ENCODE measurements around the gene HNRNPH2. TPM values are rescaled to one million over a fixed set of nuclear protein-coding genes. Genes with fewer than 3 reads are reported as not detected.

HNRNPH2 gene
- total RNA-seq, 1 donor from 2014 or later = 68.6 TPM

DNA sequence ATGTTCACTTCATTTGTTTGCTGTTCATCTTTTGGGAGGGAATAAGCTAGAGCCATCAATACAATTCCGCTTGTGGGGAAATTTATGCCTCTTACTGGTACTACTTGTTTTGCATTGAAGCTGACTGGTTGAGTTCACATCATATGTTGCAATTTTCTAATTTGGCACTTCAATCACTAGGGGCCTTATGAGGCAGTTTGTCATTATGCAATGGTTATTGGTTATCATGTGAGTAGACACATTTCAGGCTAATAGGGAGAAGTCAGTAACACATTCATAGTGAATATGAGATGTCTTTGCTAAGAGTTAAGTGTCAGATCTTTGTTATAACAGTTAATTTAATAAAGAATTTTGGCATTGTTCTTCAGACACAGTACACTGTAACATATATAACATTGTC is 12.2 kb upstream of the HNRNPH2 start:
- DNase-seq = no peak

GRCh38 chrX:101397779-101398178 is 10.2 kb upstream of the HNRNPH2 start:
- no peak for DNase-seq

- DNase-seq = no peak
Measured at GRCh38 chrX:101398694-101399093, 9.3 kb upstream of the HNRNPH2 start.

DNA sequence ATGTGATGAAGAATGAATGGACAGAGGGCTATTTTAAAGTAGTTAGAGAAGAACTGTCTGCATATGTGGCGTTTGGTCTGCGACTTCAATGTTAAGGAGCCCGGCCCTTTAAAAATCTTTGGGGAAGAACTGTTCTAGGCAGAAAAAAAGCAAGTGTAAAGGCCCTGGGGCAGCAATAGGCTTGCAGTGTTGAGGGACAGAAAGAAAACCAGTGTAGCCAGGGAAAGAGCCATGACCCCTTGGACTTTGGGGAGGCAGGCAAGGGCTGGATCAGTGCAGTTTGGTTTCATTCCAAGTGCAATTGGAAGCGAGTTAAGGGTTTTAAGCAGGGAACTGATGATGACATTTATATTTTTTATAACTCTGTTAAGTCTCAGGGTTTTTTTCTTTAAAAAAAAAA is 8.2 kb upstream of the HNRNPH2 start:
- no peak for DNase-seq

GRCh38 chrX:101407167-101407747 is 765 bp upstream of the HNRNPH2 start:
- DNase-seq = no peak

- DNase-seq = no peak
Measured at GRCh38 chrX:101408532-101408841, 465 bp downstream of the HNRNPH2 start.

- no peak for DNase-seq
Measured at GRCh38 chrX:101409043-101409442, 1.0 kb downstream of the HNRNPH2 start.

DNA sequence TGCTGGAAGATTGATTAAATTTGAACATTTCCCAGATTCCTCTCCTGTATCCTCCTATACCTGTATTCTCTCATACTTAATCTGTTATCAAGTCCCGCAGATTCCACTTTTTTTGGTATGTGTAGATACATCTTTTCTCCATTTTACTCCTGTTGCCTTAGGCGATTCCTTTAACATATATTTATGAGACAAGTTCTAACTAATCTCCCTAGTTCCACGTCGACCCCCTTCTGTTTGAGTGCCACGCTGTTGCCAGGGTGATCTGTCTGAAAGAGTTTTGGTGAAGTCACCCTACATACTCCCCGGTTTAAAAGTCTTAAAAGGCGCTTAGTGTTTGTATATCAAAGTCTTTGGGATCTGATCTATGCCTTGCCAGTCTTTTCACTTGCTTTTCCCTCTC is 2.4 kb downstream of the HNRNPH2 start:
- DNase-seq = no peak

DNA sequence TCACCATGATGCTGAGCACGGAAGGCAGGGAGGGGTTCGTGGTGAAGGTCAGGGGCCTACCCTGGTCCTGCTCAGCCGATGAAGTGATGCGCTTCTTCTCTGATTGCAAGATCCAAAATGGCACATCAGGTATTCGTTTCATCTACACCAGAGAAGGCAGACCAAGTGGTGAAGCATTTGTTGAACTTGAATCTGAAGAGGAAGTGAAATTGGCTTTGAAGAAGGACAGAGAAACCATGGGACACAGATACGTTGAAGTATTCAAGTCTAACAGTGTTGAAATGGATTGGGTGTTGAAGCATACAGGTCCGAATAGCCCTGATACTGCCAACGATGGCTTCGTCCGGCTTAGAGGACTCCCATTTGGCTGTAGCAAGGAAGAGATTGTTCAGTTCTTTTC is 4.0 kb downstream of the HNRNPH2 start:
- no peak for DNase-seq

- peak; percentile 46 for DNase-seq
Measured at GRCh38 chrX:101415180-101416145, 7.4 kb downstream of the HNRNPH2 start.

DNA sequence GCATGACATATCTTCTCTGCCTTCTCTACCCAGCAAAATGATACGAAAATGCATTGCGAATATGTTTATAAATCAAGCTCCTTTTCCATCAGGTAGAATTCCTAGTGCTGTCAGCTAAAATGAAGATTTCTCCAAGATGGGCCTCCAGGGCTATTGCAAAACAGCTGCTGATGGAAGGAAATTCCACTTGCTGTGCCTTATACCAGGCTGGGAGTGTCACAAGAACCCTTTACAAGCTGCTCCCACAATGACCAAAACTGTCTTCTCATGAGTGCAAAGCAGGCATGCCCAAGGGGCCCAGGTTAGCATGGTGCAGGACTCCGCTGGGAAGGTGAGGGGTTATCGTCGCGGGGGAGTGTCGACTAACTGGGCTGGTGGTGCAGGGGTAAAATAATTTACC is 8.7 kb downstream of the HNRNPH2 start:
- no peak for DNase-seq

- no peak for DNase-seq
Measured at GRCh38 chrX:101417190-101417589, 9.2 kb downstream of the HNRNPH2 start.

DNA sequence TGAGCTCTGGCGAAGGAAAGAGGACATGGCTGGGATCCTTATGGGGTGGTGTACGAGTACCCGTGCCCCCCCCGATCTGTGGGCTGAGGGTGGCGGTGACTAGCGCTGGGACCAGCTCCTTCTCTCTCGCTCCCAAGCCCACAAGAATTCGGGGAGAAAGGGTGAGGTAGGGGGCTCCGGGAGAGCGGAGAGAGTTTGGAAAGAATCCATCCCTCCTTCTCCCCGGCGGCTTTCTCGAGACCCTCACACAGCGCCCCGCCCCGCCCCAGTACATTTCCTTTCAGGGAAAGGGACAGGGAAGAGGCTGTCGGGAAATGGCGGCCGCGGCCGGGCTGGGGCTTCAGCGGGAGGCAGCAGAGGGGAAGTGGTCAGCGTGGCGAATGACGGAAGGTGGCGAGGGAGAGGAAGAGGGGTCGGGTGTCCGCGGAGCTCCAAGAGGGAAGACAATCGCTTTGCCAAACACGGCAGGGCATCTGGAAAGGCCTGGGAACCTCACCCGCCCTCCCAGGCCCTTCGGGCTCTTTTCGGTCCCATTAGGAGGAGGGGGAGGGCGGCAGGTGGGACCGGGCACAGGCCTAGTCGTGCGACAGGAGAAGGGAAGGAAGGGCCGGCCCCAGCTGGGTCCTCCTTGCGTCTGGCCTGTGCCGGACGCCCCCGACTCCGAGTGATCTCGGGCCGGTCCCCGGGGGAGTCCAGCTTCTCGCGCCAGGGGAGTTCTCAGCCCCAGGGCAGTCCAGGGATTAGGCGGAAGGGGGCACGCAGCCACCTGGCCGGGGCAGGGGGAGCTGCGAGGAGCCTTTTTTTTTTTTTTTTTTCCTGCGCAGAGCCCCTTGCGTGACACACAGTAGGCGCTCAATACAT is 10.2 kb downstream of the HNRNPH2 start:
- no peak for DNase-seq

DNA sequence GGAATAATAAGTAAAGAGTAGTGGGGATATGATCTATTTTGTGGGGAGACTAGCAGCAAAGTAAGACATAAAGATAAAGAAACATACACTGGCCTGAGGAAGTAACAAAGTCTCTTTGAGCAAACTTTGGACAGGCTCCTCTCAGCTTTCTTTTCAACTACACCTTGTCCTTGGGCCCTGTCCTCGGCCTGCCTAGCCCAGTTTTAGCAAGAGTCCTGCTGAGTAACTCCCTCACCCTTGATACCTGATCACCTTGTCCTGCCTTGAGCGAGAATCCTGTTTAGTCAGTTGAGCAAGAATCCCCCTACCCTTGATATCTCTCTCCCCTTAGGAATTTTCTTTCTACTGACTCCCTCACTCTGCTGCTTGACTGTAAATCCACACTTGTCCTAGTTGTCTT is 11.5 kb downstream of the HNRNPH2 start:
- DNase-seq = no peak

DNA sequence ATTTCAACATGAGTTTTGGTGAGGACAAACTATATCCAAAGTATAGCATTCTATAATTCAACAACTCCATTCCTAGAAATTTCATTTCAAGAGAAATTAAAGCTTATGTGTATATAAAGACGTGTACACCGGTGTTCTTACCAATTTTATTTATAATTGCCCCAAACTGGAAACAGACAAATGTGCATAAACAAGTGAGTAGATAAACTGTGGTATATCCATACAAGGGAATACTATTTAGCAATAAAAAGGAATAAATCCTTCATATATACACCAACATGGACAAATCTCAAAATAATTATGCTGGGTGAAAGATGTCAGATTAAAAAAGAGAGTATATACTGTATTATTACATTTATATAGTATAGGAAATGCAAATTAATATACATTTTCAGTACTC is 19.9 kb downstream of the HNRNPH2 start:
- no peak for DNase-seq

GRCh38 chrX:101429934-101430333 is 21.9 kb downstream of the HNRNPH2 start:
- DNase-seq = no peak

DNA sequence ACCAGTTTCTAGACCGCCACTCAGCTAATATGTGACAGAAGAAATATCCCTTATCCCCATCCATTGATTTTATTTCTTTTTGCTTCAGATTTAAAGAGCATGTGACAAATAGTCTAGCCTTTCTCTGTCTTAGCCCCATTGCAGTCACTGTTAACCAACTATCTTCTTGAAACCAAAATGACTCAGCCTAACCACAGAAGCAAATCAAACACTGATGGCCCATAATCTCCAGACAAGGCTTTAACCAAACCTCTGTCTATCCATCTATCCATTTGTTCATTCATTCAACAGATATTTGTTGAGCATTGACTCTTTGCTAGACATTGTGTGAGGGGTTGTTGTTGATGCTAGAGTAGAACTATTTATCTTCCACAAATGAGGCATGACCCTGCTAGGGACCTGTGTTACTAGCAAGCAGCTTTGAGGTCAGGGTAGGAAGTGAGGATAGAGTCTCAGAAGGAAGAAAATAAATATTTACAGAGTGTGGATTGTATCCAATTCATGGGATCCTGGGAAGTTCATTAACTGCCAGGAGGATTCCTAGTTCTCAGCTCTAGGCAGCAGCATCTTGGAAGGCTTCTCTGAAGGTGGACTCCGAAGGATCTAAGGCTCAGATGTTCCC is 22.5 kb downstream of the HNRNPH2 start:
- no peak for DNase-seq

DNA sequence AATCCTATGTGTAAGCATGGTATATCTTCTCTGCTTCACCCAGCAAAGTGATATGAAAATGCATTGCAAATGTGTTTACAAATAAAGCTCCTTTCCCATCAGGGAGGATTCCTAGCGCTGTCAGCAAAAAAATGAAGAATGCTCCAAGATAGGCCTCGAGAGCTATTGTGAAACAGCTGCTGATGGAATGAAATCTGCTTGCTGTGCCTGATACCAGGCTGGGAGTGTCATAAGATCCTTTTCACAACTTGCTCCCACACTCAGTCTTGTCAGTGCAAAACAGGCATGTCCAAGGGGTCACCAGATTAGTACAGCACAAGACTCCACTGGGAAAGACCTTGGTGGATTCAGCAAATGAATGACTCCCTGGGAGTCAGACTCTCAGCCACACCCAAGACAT is 34.1 kb downstream of the HNRNPH2 start:
- DNase-seq = no peak

- DNase-seq = no peak
Measured at GRCh38 chrX:101449279-101449678, 41.3 kb downstream of the HNRNPH2 start.

DNA sequence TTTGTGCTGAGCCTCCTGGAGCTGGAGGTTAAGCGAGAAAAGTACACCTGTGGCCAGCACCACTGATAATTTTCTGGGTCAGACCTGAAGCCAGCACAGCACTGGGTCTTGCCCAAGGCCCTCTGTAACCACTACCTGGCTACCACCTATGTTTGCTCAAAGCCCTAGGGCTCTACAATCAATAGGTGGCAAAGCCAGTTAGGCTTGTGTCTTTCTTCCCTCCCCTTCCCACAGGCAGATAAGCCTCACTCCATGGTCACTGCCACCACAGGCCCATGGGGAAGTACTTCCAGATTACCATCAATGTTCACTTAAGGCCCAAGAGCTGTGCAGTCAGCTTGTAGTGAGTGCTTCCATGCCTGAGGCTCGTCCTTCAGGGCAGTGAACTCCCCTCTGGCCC is 42.1 kb downstream of the HNRNPH2 start:
- no peak for DNase-seq

DNA sequence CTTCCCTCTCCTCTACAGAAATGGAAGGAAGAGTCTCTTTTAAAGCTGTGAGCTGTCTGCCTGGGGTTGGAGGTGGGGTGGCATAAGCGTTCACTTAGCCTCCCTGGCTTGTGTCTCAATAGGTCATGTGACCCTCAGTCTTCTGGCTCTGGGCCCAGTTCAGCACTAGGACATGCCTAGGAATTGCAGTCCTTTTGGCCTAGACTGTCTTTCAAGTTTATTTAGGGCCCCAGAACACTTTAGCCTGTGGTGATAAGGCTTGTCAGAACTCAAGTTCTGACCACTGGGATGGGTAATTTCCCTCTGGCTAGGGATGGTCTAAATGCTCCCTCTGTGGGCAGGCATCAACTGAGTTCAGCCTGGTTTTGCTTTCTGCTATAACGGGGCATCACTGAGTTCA is 42.9 kb downstream of the HNRNPH2 start:
- no peak for DNase-seq

DNA sequence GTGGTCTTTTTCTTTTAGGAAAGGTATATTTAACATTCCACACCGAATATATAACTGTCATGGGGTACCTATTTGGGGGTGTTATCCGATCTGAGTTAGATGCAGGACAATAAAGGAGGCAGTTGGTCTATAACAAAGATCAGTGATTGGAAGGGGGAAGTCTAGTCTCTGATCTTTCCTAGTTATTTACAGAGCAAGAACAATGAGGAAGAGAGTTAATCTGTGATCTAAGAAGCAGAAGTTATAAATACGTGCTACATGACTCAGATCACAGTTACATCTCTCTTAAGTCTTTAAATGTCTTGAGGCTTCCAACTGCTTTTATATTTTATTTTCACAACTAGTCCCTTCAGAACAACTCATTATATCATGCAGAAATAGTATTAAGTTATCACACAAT is 44.0 kb downstream of the HNRNPH2 start:
- DNase-seq = no peak

DNA sequence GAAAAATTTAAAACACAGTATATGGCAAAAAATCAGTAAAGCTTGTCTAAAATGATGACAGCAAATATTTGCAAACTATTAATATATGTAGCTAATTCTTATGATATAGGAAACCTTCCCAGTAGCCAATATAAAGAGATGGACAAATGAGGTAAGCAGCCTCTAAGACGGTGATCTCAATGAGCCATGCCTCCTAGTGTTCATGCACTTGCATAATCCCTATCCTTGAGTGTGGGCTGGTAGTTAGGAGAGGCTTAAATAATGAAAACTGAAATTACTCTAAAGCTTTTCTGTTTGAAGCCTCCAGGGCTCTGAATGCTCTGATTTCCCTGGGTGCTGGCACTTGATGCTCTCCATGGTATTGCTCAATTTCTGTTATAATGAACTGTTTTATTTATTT is 52.6 kb downstream of the HNRNPH2 start:
- no peak for DNase-seq

Measured in skin of body (tissue), 2 donors.